Fibroblast of peridontal ligament (primary cell): ENCODE data around the gene SH3RF3.

ENCODE experiments used
- DNase-seq: peaks from one replicate; pipeline ENCODE4 v3.0.0-alpha.2; 2010; ENCODE audit errors: extremely low read depth

Gene SH3RF3

DNA sequence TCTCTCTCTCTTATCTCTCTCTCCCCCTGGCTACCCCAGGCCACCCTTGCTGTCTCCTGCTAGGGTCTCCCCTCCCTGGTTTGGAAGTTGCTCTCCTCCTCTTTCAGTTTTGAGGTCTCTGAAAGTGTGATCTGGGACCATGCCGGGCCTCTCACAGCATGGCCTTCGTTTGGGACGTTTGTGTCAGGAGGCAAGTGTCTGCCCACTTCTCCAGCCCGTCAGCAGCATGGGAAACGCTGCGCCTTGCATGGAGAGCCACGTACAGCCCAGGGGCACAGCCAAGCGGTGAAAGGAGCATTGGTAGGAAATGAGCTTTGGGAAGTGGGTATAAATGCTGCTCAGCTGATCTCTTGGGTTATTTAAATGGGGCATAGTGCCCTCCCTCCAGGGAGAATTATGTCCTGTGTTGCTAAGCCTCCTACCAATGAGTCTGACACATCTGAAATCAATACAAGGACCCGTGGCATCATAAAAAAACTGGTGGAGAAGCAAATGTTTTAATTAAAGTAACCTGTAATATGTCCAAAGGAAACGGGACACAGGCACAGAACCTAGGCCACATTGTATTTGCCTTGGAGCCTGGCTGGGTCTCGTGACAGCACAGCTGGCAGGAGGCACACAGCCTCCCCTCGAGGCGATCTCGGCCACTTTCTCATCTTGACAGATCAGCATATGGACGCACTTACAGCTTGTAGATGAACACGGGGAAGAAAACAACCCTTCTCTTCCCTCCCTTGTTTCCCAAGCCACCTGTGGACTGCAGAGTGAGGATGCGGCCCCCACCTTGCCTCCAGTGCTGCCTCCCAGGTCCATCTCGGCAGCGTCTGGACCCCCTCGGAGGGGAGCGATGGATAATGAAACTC, 72.7 kb downstream of the SH3RF3 start:
- DNase-seq: no peak

DNA sequence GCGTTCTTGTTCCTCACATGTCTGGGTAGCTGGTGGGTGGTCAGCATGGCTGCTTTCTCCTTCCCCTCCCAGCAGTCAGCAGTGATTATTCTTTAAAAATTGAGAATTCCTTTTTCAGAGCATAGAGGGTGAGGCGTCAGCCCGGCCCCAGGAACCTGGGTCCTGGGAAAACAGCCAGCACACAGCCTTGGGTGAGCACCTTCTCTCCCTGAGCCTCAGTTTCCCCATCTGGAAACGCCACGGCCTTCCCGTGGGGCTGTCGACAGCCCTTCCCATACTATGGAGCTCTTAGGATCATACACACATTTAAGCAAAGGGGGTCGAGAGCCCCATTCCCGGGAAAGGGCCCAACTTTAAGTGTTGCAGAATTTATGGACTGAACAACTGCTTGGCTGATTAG, 73.5 kb downstream of the SH3RF3 start:
- no peak for DNase-seq

- DNase-seq: no peak
These were observed 74.4 kb downstream of the SH3RF3 start for GRCh38 chr2:109203246-109204011.

DNA sequence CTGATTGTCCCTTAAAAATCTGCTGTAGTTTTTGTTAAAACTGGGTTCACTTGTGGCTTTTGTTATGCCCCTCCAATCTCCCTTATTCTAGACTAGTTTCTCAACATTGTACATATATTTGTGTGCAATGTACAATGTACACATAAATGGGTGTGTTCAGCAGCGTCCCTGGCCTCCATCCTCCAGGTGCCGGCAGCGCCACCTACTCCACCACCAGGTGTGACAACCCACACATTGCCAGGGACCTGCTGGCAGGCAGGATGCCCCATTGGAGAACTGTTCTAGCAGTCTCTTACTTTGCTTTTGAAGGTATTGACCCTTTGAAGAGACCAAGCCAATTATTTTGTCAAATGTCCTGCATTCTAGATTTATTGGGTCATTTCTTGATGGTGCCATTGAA, 75.4 kb downstream of the SH3RF3 start:
- no peak for DNase-seq

DNA sequence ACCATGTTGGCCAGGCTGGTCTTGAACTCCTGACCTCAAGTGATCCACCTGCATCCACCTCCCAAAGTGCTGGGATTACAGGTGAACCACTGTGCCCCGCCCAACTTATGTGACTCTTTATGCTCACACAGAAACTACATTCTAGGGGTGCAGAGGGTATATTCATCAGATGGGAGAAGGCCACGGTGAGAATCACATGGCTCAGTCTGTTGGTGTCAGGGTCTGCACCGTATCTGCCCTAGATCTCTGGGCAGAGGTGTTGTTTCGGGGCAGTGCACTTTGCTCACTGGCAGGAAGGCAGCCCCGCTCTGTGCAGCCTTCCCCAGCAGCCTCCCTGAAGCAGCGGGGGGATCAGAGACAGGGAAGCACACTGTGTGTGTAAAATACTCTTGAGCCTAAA, 76.4 kb downstream of the SH3RF3 start:
- no peak for DNase-seq

GRCh38 chr2:109206569-109207146, 77.7 kb downstream of the SH3RF3 start:
- no peak for DNase-seq

GRCh38 chr2:109207176-109207575, 78.2 kb downstream of the SH3RF3 start:
- DNase-seq: no peak

DNA sequence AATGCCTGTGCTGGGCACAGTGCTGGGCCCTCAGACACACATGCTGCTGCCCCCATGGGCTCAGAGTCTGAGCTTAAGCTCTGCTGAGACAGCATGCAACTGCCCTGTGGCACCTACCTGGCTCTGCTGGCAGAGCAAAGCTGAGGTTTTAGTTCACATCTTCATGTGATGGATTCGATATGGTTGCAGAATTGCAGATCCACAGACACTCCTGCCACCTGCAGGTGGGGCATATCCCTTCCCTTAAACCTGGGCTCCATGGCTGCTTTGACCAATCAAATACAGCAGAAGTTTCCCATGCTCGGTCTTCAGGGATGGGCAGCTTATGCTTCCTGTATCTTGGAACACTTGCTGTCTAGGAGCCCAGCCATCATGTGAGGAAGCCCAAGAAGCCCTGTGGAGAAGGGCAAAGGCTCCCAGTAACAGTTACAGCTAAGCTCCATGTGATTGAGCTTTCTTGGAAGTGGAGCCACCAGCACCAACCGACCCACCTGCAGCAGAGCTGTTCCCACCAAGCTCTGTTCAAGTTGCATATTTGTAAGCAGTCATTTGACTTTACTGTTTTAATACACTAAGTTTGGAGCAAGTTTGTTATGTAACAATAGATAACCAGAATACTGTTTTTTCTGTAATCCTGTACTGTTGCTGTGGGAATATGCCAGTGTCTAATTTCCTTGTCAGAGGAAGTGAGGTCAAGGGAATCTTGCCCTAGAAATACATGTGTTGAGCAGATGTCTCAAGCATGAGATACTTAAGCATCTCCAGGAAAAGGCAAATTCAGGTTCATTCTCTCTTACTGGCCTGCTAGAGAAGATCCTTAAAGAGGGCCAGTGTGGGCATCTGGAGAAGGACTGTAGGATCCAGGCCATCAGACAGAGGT, 79.3 kb downstream of the SH3RF3 start:
- peak; percentile 80 for DNase-seq

DNA sequence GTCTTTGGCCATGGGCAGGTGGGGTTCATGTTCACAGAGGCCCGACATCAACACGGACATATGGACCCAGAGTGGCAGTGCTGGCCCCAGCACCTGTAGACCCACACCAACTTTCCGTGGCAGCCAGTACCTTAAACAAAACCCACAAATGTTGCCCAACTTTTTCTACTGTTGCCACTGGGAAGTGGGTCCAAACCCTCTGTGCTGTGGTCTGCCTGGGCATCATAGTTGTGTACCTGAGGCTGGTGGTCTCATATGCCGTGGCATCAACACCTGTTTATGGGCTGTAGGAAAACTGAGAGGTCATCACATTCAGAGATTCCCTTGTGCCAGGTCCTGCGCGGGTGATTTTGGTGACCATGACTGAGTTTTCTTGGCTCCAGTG, 79.9 kb downstream of the SH3RF3 start:
- DNase-seq: no peak

- DNase-seq: peak; percentile 66
These were observed 80.4 kb downstream of the SH3RF3 start for GRCh38 chr2:109209412-109209811.

- DNase-seq: no peak
These were observed 80.9 kb downstream of the SH3RF3 start for GRCh38 chr2:109209941-109210340.

GRCh38 chr2:109210431-109211200, 81.6 kb downstream of the SH3RF3 start:
- peak; percentile 48 for DNase-seq

DNA sequence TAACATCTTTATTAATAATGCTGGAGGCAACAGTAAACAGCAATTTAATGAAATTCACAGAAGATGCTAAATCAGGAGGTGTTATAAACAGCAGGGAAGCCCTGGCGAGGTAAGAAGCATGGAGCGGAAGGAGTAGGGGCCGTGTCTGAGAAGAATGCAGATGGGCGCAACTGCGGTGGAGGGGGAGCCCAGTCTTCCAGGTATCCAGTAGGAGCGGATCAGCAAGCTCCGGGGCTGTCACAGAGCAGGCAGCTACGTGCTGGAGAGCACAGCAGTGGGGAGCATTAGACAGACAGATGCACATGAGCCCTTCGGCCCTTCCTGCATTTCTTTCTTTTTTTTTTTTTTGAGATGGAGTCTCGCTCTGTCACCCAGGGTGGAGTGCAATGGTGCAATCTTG, 82.3 kb downstream of the SH3RF3 start:
- no peak for DNase-seq

DNA sequence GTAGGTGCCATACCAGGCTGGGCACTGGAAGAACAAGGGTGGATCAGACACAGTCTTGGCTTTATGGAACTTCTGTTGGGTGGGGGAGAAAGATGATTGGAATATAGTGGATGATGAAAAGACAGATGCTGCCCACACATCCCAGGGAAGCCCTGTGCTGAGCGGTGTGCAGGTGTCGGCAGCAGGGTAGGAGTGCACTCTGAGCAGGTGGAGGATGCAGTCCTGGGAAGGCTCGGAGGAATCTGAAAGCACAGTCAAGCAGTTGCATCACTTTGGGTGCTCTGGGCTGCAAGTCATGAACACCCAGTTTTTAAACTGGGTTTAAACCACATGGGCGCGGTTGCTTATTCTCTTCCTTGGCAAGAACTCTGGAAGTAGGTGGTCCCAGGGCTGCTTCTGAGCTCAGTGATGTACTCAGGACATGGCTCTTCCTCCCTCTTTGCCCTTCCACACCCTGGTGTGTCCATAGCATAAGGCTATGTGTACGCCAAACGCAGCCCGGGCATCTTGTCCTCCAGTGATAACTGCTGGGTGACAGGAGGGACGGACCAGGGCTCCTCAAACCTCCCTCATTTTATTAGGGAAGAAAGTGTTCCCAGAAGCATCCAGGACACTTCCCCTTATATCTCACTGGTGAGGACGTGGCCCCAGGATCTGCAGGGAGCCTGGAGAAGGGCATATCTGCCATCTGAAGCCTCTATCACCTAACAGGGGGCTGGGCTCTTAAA, 84.0 kb downstream of the SH3RF3 start:
- no peak for DNase-seq

- DNase-seq: peak; percentile 57
These were observed 84.8 kb downstream of the SH3RF3 start for GRCh38 chr2:109213646-109214433.

- DNase-seq: no peak
These were observed 85.8 kb downstream of the SH3RF3 start for GRCh38 chr2:109214651-109215371.

GRCh38 chr2:109215866-109216265, 86.9 kb downstream of the SH3RF3 start:
- DNase-seq: no peak

DNA sequence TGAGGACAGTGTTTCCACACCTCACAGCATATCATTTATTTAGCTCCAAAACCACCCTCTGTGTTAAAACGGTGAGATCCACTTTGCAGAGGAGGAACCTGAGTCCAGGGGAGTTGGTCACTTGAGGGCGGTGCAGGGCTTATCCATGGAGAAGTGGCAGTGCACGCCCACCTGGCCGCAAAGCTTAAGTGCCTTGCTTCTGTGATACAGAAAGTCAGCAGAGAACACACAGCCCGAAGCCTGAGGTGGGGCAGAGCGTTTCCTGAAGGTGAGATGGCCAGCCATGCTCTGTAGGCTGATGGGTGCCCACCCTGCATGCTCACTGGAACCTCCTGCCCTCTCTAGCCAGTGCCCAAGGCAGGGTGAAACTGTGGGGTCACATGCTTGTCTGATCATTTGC, 87.3 kb downstream of the SH3RF3 start:
- no peak for DNase-seq
